Mammary epithelial cell (primary cell): ENCODE data around the gene TMSB15C.
"Not testable (repeated sequence)": the region's sequence is repeated elsewhere in the genome, so short reads cannot be mapped to it uniquely, and the experiment has no call there.

Experiments
- EZH2 ChIP-seq: IDR thresholded peaks from 2 replicates; pipeline ENCODE4 v1.6.1; 2012; ENCODE audit warnings: low read length, inconsistent platforms, borderline replicate concordance
- TF ChIP-seq, protein P1 (sequence below), 2 donors: IDR thresholded peaks in 1 of 2; conservative IDR thresholded peaks in 1 of 2; 2 replicates each; pipeline ENCODE4 v1.5.1; 2011 to 2012; ENCODE audit warnings: inconsistent platforms in 2 of 2, low read length in 2 of 2, mild to moderate bottlenecking in 2 of 2, control low read depth in 1 of 2, low read depth in 1 of 2; ENCODE audit not compliant: insufficient read depth in 1 of 2; ENCODE audit errors: extremely low read depth in 1 of 2

DNA sequence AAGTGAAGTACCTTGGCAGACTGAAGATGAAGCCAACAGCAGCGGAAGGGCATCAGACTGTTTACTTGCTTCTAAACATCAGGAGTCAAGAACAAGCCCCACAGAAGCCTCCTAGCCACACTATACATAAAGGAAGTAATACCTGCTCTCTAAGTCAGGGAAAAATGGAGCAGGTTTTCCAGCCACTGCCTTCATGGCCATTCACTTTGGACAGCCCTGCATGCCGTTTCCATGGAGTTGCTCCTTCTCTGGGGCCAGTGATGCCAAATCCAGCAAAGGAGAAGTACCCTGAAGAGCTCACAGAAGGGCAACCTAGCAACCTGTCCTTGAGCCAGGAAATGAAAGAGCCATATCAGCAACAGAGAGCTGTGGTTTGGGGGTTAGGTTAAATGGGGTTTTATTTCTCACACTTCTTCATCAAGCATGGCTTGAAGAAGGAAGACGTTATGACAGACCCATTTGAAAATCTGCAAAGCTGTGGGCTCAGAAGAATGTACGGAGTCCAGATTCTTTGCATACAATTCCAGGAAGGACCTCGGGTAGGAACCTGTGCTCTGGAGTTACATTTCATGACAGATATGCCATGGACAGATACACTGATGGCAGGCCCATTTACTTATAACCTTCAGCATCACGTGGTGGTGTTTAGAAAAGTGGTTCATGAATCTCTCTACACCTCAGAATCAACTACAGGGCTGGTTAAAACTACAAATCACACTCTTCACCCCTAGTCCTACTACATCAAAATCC lies 34.6 kb upstream of the TMSB15C start:
- TF ChIP-seq, protein P1, sequence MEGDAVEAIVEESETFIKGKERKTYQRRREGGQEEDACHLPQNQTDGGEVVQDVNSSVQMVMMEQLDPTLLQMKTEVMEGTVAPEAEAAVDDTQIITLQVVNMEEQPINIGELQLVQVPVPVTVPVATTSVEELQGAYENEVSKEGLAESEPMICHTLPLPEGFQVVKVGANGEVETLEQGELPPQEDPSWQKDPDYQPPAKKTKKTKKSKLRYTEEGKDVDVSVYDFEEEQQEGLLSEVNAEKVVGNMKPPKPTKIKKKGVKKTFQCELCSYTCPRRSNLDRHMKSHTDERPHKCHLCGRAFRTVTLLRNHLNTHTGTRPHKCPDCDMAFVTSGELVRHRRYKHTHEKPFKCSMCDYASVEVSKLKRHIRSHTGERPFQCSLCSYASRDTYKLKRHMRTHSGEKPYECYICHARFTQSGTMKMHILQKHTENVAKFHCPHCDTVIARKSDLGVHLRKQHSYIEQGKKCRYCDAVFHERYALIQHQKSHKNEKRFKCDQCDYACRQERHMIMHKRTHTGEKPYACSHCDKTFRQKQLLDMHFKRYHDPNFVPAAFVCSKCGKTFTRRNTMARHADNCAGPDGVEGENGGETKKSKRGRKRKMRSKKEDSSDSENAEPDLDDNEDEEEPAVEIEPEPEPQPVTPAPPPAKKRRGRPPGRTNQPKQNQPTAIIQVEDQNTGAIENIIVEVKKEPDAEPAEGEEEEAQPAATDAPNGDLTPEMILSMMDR (conservative IDR thresholded peaks at IDR 0.05 in 1 of 2, IDR thresholded peaks at IDR 0.05 in 1 of 2; ENCODE audit: extremely low read depth in 1 of 2, insufficient read depth in 1 of 2, low read depth in 1 of 2, low read length in 2 of 2), result not testable (repeated sequence)
- not testable (repeated sequence) for TF ChIP-seq EZH2
